LNCaP clone FGC (cell line): Measurements from ENCODE around the gene NRL.

ENCODE experiments used
- DNase-seq: peaks from one replicate; pipeline ENCODE4 v3.0.0-alpha.2; 2011; ENCODE audit warnings: low read depth
- H3K4me3 ChIP-seq: 2 replicates; pipeline ENCODE4 v1.5.1; 2011; ENCODE audit warnings: mild to moderate bottlenecking, low read depth, low read length, control low read depth
- CTCF ChIP-seq: IDR thresholded peaks from 2 replicates; pipeline ENCODE4 v1.5.1; 2012; ENCODE audit warnings: mild to moderate bottlenecking; ENCODE audit not compliant: control insufficient read depth, insufficient read depth; ENCODE audit errors: extremely low read depth

The NRL gene

GRCh38 chr14:24098927-24099813 is 15.6 kb downstream of the NRL start:
- no peak for TF ChIP-seq CTCF
- DNase-seq, result no peak
- no peak overlapping the region for H3K4me3 ChIP-seq

GRCh38 chr14:24098229-24098926 is 16.4 kb downstream of the NRL start:
- no peak for DNase-seq
- H3K4me3 ChIP-seq, result no peak overlapping the region
- TF ChIP-seq CTCF, result no peak

- DNase-seq, result no peak
- H3K4me3 ChIP-seq, result no peak overlapping the region
- TF ChIP-seq CTCF, result no peak
These were observed 18.1 kb downstream of the NRL start for GRCh38 chr14:24096545-24097181.

- H3K4me3 ChIP-seq, result peak overlapping the region; percentile 76
- DNase-seq, result no peak
- TF ChIP-seq CTCF, result no peak
These were observed 19.3 kb downstream of the NRL start for GRCh38 chr14:24095271-24096068.

GRCh38 chr14:24094841-24095270 is 19.9 kb downstream of the NRL start:
- H3K4me3 ChIP-seq, result peak overlapping the region; percentile 76
- TF ChIP-seq CTCF, result no peak
- no peak for DNase-seq
